Thyroid gland (tissue), 4 donors: ENCODE results near the gene ABLIM1.

ENCODE experiments used
- POLR2A ChIP-seq, 2 donors: fragments of 450-650 bp; IDR thresholded peaks; one replicate each; pipeline ENCODE4 v1.6.1; 2017; ENCODE audit warnings: antibody characterized with exemption in 2 of 2, mild to moderate bottlenecking in 2 of 2, moderate library complexity in 1 of 2
- TF ChIP-seq, protein P1 (sequence below), 6 experiments: fragments of 200-600 bp in 3 of 6; fragments of 450-650 bp in 3 of 6; sonication (generic) in 3 of 6; IDR thresholded peaks; one replicate each; pipeline ENCODE4 v1.5.1; 2016 to 2019; ENCODE audit warnings: antibody characterized with exemption in 6 of 6, mild to moderate bottlenecking in 2 of 6, inconsistent platforms in 1 of 6, moderate library complexity in 1 of 6

DNA sequence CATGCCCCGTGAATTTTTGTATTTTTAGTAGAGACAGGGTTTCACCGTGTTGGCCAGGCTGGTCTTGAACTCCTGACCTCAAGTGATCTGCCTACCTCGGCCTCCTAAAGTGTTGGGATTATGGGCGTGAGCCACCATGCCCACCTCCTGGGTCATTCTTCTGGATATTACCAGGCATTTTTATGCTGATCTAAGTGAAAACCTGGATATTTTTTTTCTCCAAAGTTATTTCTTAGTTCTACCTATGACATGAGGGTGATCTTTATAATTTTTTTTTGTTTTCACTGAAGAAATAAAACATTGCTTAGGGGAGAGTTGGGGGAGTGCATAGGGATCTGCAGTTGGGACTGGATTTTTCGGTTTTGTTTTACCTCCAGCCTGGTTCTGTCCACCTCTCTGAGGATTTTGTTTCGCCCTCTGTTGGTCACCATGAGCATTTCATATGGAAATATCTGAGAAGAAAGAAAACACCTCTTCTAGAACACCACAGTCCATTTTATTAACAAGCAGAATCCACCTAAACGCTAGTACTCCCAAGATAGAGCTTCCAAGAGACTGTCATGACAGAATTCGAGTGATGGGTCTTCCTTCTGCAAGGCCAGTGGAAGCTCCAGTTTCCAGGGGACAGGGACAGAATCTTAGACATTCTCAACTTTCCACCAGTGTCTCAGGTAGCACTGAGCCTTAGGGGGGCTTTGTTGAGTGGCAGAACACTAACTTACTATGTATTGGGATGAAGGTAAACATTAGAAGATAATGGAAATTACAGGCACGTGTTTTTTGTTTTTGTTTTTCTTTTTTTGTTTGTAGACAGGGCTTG, 220.4 kb downstream of the ABLIM1 start:
- TF ChIP-seq, protein P1, sequence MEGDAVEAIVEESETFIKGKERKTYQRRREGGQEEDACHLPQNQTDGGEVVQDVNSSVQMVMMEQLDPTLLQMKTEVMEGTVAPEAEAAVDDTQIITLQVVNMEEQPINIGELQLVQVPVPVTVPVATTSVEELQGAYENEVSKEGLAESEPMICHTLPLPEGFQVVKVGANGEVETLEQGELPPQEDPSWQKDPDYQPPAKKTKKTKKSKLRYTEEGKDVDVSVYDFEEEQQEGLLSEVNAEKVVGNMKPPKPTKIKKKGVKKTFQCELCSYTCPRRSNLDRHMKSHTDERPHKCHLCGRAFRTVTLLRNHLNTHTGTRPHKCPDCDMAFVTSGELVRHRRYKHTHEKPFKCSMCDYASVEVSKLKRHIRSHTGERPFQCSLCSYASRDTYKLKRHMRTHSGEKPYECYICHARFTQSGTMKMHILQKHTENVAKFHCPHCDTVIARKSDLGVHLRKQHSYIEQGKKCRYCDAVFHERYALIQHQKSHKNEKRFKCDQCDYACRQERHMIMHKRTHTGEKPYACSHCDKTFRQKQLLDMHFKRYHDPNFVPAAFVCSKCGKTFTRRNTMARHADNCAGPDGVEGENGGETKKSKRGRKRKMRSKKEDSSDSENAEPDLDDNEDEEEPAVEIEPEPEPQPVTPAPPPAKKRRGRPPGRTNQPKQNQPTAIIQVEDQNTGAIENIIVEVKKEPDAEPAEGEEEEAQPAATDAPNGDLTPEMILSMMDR (IDR thresholded peaks at IDR 0.05), result peak in 4 of 6 experiments; percentile 19 to 46 (median 38)
- no peak for TF ChIP-seq POLR2A (IDR thresholded peaks at IDR 0.05)
